K562 (cell line): ENCODE results near the gene TFE3. TPM values are rescaled to one million over a fixed set of nuclear protein-coding genes. Genes with fewer than 3 reads are reported as not detected.

Experiments used
- ARID1B ChIP-seq: fragments of 450-650 bp; IDR thresholded peaks from 2 replicates; pipeline ENCODE4 v1.6.1; 2016; ENCODE audit warnings: antibody characterized with exemption, mild to moderate bottlenecking, inconsistent platforms
- BRCA1 ChIP-seq, 2 experiments: fragments of 450-650 bp in 1 of 2; sonication (generic) in 1 of 2; formaldehyde crosslinking in 1 of 2; IDR thresholded peaks; 2 replicates each; pipeline versions ENCODE4 v1.5.0 to v1.6.1; 2017 to 2020; ENCODE audit warnings: mild to moderate bottlenecking in 1 of 2, missing genetic modification reagents in 1 of 2
- ELF4 ChIP-seq: fragments of 450-650 bp; formaldehyde crosslinking; IDR thresholded peaks from 2 replicates; pipeline ENCODE4 v1.4.0; 2022; ENCODE audit warnings: missing genetic modification characterization
- ETV1 ChIP-seq: fragments of 450-650 bp; conservative IDR thresholded peaks from 2 replicates; pipeline ENCODE4 v1.6.1; 2016; ENCODE audit warnings: missing genetic modification characterization, control low read depth, low read depth, missing compliant biosample characterization
- EZH2 ChIP-seq: IDR thresholded peaks from 2 replicates; pipeline ENCODE4 v1.6.1; 2012; ENCODE audit warnings: low read depth, mild to moderate bottlenecking, inconsistent platforms, low read length, borderline replicate concordance
- GATA2 ChIP-seq: sonication (generic); formaldehyde crosslinking; IDR thresholded peaks from 2 replicates; pipeline ENCODE4 v1.4.0; 2020; ENCODE audit warnings: mild to moderate bottlenecking, missing genetic modification reagents
- HDAC6 ChIP-seq: IDR thresholded peaks from 2 replicates; pipeline ENCODE4 v1.6.1; 2012; ENCODE audit warnings: low read depth, mild to moderate bottlenecking, control low read depth, inconsistent platforms, low read length, moderate library complexity
- MAFG ChIP-seq: fragments of 450-650 bp; conservative IDR thresholded peaks from 2 replicates; pipeline ENCODE4 v1.6.1; 2016; ENCODE audit warnings: missing genetic modification characterization, missing compliant biosample characterization
- MGA ChIP-seq: fragments of 450-650 bp; IDR thresholded peaks from 2 replicates; pipeline ENCODE4 v1.6.1; 2016; ENCODE audit warnings: mild to moderate bottlenecking, moderate library complexity
- NCOA1 ChIP-seq: fragments of 450-650 bp; IDR thresholded peaks from 2 replicates; pipeline ENCODE4 v1.6.1; 2016; ENCODE audit warnings: low read depth
- NCOA4 ChIP-seq: fragments of 450-650 bp; IDR thresholded peaks from 2 replicates; pipeline ENCODE4 v1.6.1; 2018; ENCODE audit warnings: mild to moderate bottlenecking; ENCODE audit not compliant: partially characterized antibody
- TAF7 ChIP-seq: fragments of 450-650 bp; IDR thresholded peaks from 2 replicates; pipeline ENCODE4 v1.6.1; 2016; ENCODE audit warnings: missing genetic modification characterization, missing compliant biosample characterization
- ZNF76 ChIP-seq: fragments of 250-450 bp; sonication (Bioruptor Pico); IDR thresholded peaks from 2 replicates; pipeline ENCODE4 v1.4.0; 2020; ENCODE audit warnings: mild to moderate bottlenecking, moderate library complexity, borderline replicate concordance
- ZZZ3 ChIP-seq: fragments of 450-650 bp; IDR thresholded peaks from 2 replicates; pipeline ENCODE4 v1.6.1; 2016; ENCODE audit warnings: antibody characterized with exemption, mild to moderate bottlenecking, moderate library complexity
- polyA plus RNA-seq, 8 experiments: library from polyadenylated mRNA; depleted of rRNA in 4 of 8; stranded (reverse) in 5 of 8; unstranded in 3 of 8; fragments of >200 nt; fragmentation: Nextera tagmentation in 2 of 8; fragmentation: Illumina TruSeq in 1 of 8; extraction: Ambion mirVana in 2 of 8; extraction: Trizol in 1 of 8; gene quantifications; 2 replicates each; pipeline versions ENCODE4 v1.2.1 to v1.2.3, GENCODE V29; 2011 to 2014; ENCODE audit warnings: inconsistent platforms in 1 of 8, missing spikeins in 1 of 8
- total RNA-seq, 7 experiments: library from RNA; depleted of rRNA in 6 of 7; stranded (reverse); fragments of >200 nt in 6 of 7; fragmentation: Illumina TruSeq in 2 of 7; extraction: Trizol in 2 of 7; gene quantifications; 2 replicates each; pipeline versions ENCODE4 v1.2.1 to v1.2.3, GENCODE V29; 2011 to 2021; ENCODE audit warnings: low replicate concordance in 1 of 7
- TF ChIP-seq, protein P1 (sequence below): fragments of 450-650 bp; IDR thresholded peaks from 2 replicates; pipeline ENCODE4 v1.6.1; 2014; ENCODE audit warnings: low read depth, mild to moderate bottlenecking, moderate library complexity, borderline replicate concordance

The TFE3 gene
- total and polyA plus RNA-seq, 9 of the 15 experiments (the other 6 are each of a cell fraction or from before 2014, with no cell fraction given): 1.9 to 20.3 (median 11.9) TPM

DNA sequence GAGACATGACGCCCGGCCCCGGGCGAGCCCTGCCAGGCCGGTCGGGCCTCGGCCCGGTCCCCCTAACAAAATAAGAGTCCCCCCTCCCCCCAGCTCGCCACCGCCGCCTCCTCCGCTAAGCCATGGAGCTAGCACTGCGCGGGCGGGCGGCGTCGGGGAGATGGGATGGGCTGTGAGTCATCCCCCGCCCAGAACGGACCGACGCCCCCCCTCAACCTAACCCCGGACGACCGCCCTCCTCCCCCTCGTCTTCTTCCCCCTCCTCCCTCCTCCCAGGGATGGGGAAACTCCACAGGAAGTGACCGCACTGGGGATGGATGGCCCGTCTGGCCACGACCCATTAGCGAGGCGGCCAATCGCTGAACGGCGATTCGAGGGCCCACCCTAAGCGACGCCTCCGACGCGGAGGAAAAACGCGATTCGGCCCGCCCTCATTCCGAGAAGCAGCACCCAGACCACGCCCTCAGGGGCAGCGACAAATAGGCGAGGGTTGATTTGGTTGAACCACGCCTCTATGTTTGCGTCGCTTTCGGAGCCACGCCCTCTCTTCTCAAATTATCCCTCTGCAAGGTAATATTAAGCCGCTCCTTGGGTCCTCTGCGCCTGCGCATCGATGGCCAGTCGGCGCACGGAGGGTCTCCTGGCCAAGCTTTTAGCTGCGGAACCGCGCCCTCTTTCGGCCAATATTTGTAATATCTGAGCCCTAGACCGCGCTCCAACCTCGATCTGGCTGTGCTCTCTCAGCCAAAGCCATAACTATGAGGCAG is at the start of gene TFE3 (continued):
- TF ChIP-seq ZNF76 (CRISPR knock-in tag) (no peak), MAFG (no peak), ELF4 (CRISPR knock-in tag) (no peak), ZZZ3 (no peak), NCOA4 (no peak), BRCA1 (IDR thresholded peaks at IDR 0.05) (no peak), BRCA1 (CRISPR knock-in tag; IDR thresholded peaks at IDR 0.05) (no peak), HDAC6 (no peak), NCOA1 (peak; percentile 18; the same call in 1 of the 2 replicates), ETV1 (tag) (peak; percentile 51; the same call in 1 of the 2 replicates), EZH2 (no peak), GATA2 (CRISPR knock-in tag) (no peak), ARID1B (peak; percentile 51; the same call in 1 of the 2 replicates), TAF7 (tag) (no peak), MGA (no peak)
- TF ChIP-seq, protein P1, sequence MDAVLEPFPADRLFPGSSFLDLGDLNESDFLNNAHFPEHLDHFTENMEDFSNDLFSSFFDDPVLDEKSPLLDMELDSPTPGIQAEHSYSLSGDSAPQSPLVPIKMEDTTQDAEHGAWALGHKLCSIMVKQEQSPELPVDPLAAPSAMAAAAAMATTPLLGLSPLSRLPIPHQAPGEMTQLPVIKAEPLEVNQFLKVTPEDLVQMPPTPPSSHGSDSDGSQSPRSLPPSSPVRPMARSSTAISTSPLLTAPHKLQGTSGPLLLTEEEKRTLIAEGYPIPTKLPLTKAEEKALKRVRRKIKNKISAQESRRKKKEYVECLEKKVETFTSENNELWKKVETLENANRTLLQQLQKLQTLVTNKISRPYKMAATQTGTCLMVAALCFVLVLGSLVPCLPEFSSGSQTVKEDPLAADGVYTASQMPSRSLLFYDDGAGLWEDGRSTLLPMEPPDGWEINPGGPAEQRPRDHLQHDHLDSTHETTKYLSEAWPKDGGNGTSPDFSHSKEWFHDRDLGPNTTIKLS: no peak
